ENCODE data around the gene SEC16A. TPM values are rescaled to one million over a fixed set of nuclear protein-coding genes. Genes with fewer than 3 reads are reported as not detected.

SEC16A gene
- total RNA-seq, 5 donors from 2014 or later (not counting 1 experiment from before 2014, with no cell fraction given), result 76.3 to 99.0 (median 92.4) TPM

DNA sequence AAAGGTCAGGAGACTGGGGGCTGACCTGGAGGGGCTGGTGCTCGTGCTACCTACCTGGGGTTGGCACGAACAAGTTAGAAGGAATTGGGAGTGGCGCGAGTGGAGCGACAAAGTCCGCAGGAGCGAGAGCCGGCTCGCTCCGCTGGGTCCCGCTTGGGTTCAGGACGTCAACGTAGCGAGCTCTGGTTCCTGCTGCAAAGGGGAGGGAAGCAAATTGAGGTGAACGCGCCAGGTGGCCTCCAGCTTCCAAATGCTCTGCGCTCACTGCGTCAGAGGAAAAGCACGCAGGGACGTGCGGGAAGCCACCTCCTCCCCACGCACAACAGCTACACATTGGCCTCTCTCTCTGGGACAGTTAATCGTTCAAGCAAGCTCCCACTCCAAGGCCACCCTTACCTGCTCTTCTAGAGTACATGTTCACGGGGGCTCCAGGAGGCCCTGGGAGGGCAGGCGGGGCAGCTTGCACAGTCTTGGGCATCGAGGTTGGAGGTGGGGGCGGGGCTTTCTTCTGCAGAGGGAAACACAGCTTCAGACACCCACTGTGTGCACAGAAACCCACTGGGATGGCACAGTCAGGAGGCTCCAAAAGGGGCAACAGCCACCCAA is 35.6 kb downstream of the SEC16A start:
- no peak overlapping the region for H3K27ac Mint-ChIP-seq
- no peak for DNase-seq
- peaks cover 48% of the 10 kb centered on the region for H3K36me3 Mint-ChIP-seq
- ChIA-PET CTCF (no interaction called here), POLR2A (no interaction called here)
- H3K4me1 Mint-ChIP-seq, result peaks cover 0 to 4% (median 0%) of the 10 kb centered on the region in 3 donors
- H3K4me3 ChIP-seq (ENCODE audit: control insufficient read depth in 1 of 2, extremely low read depth in 1 of 2, low read length in 1 of 2), result no peak overlapping the region
- no peaks in the 10 kb centered on the region for H3K4me1 ChIP-seq (ENCODE audit: control insufficient read depth in 1 of 2, extremely low read depth in 1 of 2, insufficient read depth in 2 of 2, low read length in 2 of 2)
- WGBS (ENCODE audit: insufficient coverage), result 98% methylated on average over 17 of the region's 27 CpGs
- no peaks in the 10 kb centered on the region for H3K27me3 Mint-ChIP-seq
- no peak overlapping the region for H3K27ac ChIP-seq (ENCODE audit: low read length)
- H3K36me3 ChIP-seq (ENCODE audit: control insufficient read depth in 2 of 2, extremely low read depth in 1 of 2, insufficient read depth in 1 of 2, low read length in 1 of 2), result peaks cover 37 to 79% of the 10 kb centered on the region in 2 donors
- H3K4me3 Mint-ChIP-seq, result no peak overlapping the region
- H3K9me3 Mint-ChIP-seq, result no peaks in the 10 kb centered on the region
- no peaks in the 10 kb centered on the region for H3K27me3 ChIP-seq (replicated peaks in 1 of 2; ENCODE audit: control insufficient read depth in 2 of 2, extremely low read depth in 1 of 2, insufficient read depth in 2 of 2, low read length in 1 of 2)
- H3K9me3 ChIP-seq, result no peaks in the 10 kb centered on the region
- no peak for ATAC-seq (replicated peaks in 1 of 4)

DNA sequence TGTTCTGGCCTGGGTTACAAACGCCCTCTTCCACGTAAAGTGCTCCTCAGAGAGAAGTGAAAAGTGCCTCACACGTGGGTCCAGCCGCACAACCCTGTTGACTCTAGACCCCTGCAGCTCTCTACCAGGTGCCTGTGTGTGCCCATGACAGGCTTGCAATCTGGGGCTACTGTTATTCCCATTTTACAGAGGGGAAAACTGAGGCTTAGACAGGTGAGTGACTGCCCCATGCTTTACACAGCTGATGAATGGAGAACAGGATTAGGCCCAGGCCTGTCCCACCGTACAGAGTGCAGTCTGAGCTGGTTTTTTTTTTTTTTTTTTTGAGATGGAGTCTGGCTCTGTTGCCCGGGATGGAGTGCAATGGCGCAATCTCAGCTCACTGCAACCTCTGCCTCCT is 37.0 kb downstream of the SEC16A start:
- ATAC-seq (replicated peaks in 1 of 4) (no peak), DNase-seq (no peak)
- H3K4me3 ChIP-seq (ENCODE audit: control insufficient read depth in 1 of 2, extremely low read depth in 1 of 2, low read length in 1 of 2), result no peak overlapping the region
- Mint-ChIP-seq H3K9me3 (no peaks in the 10 kb centered on the region), H3K4me1 (peaks cover 0 to 4% (median 2%) of the 10 kb centered on the region in 3 donors), H3K27ac (no peak overlapping the region), H3K27me3 (no peaks in the 10 kb centered on the region), H3K36me3 (peaks cover 47% of the 10 kb centered on the region), H3K4me3 (no peak overlapping the region)
- WGBS (ENCODE audit: insufficient coverage), result 97% methylated on average over 4 of the region's 7 CpGs
- no peak overlapping the region for H3K27ac ChIP-seq (ENCODE audit: low read length)
- no peaks in the 10 kb centered on the region for H3K4me1 ChIP-seq (ENCODE audit: control insufficient read depth in 1 of 2, extremely low read depth in 1 of 2, insufficient read depth in 2 of 2, low read length in 2 of 2)
- POLR2A ChIA-PET, result no interaction called here
- CTCF ChIA-PET, result interaction anchor here in 1 of 2 donors (0.5 kb wide), 1 partner anchor 24 kb away, joined by 4 read pairs; no protein-coding TSS in a partner anchor
- H3K36me3 ChIP-seq (ENCODE audit: control insufficient read depth in 2 of 2, extremely low read depth in 1 of 2, insufficient read depth in 1 of 2, low read length in 1 of 2), result peaks cover 37 to 79% of the 10 kb centered on the region in 2 donors
- no peaks in the 10 kb centered on the region for H3K27me3 ChIP-seq (replicated peaks in 1 of 2; ENCODE audit: control insufficient read depth in 2 of 2, extremely low read depth in 1 of 2, insufficient read depth in 2 of 2, low read length in 1 of 2)
- H3K9me3 ChIP-seq, result no peaks in the 10 kb centered on the region

DNA sequence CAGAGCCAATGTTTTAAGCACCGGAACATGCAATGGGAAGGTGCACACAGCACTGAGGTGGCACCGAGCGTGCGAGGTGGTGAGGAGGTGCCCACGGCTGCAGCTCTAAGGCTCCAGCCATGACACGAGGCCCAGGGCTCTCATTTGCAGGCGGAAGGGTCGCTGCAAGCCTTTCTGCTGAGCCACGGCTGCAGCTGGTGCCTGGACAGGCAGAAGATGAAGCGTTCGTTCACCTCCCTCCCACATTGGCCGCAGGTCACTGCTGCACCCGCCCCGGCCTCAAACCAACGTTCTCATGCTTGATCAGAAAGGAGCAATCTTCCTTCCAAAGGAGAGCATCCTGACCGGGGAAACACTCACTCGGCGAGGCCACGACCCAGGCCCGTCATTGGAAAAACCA is 38.7 kb downstream of the SEC16A start:
- H3K27ac ChIP-seq (ENCODE audit: low read length), result no peak overlapping the region
- Mint-ChIP-seq H3K4me1 (peaks cover 0 to 4% (median 2%) of the 10 kb centered on the region in 3 donors), H3K27ac (no peak overlapping the region), H3K27me3 (no peaks in the 10 kb centered on the region), H3K9me3 (no peaks in the 10 kb centered on the region), H3K36me3 (peaks cover 39% of the 10 kb centered on the region), H3K4me3 (no peak overlapping the region)
- 94% methylated on average over 19 of the region's 20 CpGs for WGBS (ENCODE audit: insufficient coverage)
- no peak overlapping the region for H3K4me3 ChIP-seq (ENCODE audit: control insufficient read depth in 1 of 2, extremely low read depth in 1 of 2, low read length in 1 of 2)
- peaks cover 0 to 5% of the 10 kb centered on the region in 2 experiments for H3K4me1 ChIP-seq (ENCODE audit: control insufficient read depth in 1 of 2, extremely low read depth in 1 of 2, insufficient read depth in 2 of 2, low read length in 2 of 2)
- ChIA-PET CTCF (no interaction called here), POLR2A (interaction anchor here in 1 of 2 donors (0.6 kb wide), 2 partner anchors 95 to 1054 kb away, joined by 3 read pairs; no protein-coding TSS in a partner anchor)
- DNase-seq, result no peak
- ATAC-seq (replicated peaks in 1 of 4), result no peak
- no peaks in the 10 kb centered on the region for H3K9me3 ChIP-seq
- H3K27me3 ChIP-seq (replicated peaks in 1 of 2; ENCODE audit: control insufficient read depth in 2 of 2, extremely low read depth in 1 of 2, insufficient read depth in 2 of 2, low read length in 1 of 2), result no peaks in the 10 kb centered on the region
- peaks cover 37 to 67% of the 10 kb centered on the region in 2 donors for H3K36me3 ChIP-seq (ENCODE audit: control insufficient read depth in 2 of 2, extremely low read depth in 1 of 2, insufficient read depth in 1 of 2, low read length in 1 of 2)

DNA sequence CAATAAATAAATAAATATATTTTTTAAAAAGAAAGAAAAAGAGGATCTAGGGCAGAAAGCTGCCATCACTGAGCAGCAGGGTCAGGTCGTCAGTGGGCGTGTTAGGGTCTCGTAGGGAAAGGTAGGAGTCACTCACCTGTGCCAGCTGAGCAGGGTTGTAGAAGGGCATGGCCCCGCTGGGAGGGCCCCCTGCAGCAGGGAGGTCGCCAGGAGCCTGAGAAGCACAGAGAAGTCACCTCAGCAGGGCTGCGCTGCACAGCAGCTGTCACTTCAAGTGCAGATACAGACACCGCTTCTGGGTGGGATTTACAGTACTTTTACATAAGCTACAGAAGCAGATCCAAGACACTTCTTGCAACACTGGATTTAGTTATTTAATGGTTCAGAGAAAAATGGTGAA is 39.2 kb downstream of the SEC16A start:
- WGBS (ENCODE audit: insufficient coverage), result 100% methylated on average over 3 of the region's 7 CpGs
- Mint-ChIP-seq H3K9me3 (no peaks in the 10 kb centered on the region), H3K27me3 (no peaks in the 10 kb centered on the region), H3K27ac (no peak overlapping the region), H3K4me3 (no peak overlapping the region), H3K4me1 (peaks cover 0 to 4% (median 2%) of the 10 kb centered on the region in 3 donors), H3K36me3 (peaks cover 39% of the 10 kb centered on the region)
- DNase-seq (no peak), ATAC-seq (replicated peaks in 1 of 4) (no peak)
- ChIA-PET POLR2A (interaction anchor here in 1 of 2 donors (0.6 kb wide), 1 partner anchor 96 kb away, joined by 3 read pairs; no protein-coding TSS in a partner anchor), CTCF (no interaction called here)
- Histone ChIP-seq H3K4me1 (ENCODE audit: control insufficient read depth in 1 of 2, extremely low read depth in 1 of 2, insufficient read depth in 2 of 2, low read length in 2 of 2) (peaks cover 0 to 8% of the 10 kb centered on the region in 2 experiments), H3K9me3 (no peaks in the 10 kb centered on the region), H3K4me3 (ENCODE audit: control insufficient read depth in 1 of 2, extremely low read depth in 1 of 2, low read length in 1 of 2) (no peak overlapping the region), H3K36me3 (ENCODE audit: control insufficient read depth in 2 of 2, extremely low read depth in 1 of 2, insufficient read depth in 1 of 2, low read length in 1 of 2) (peaks cover 34 to 67% of the 10 kb centered on the region in 2 donors), H3K27ac (ENCODE audit: low read length) (no peak overlapping the region), H3K27me3 (replicated peaks in 1 of 2; ENCODE audit: control insufficient read depth in 2 of 2, extremely low read depth in 1 of 2, insufficient read depth in 2 of 2, low read length in 1 of 2) (no peaks in the 10 kb centered on the region)

DNA sequence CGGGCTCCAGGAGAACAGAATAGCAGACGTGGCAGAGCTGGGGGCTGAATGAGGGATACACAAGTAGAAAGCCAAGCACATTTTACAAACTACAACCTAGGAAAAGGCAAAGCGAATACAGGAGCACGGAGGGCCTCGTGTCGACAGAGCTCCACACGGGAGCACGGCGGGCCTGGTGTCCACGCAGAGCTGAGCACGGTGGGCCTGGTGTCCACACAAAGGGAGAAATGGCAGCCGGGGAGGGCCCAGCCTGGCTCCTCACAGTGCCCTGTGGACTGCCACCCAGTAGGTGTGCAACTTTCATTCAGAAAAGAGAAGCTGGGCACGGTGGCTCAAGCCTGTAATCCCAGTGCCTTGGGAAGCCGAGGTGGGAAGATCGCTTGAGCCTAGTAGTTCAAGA is 39.8 kb downstream of the SEC16A start:
- 97% methylated on average over 11 of the region's 15 CpGs for WGBS (ENCODE audit: insufficient coverage)
- no peak overlapping the region for H3K27ac Mint-ChIP-seq
- no peak overlapping the region for H3K27ac ChIP-seq (ENCODE audit: low read length)
- peaks cover 33 to 66% of the 10 kb centered on the region in 2 donors for H3K36me3 ChIP-seq (ENCODE audit: control insufficient read depth in 2 of 2, extremely low read depth in 1 of 2, insufficient read depth in 1 of 2, low read length in 1 of 2)
- H3K27me3 ChIP-seq (replicated peaks in 1 of 2; ENCODE audit: control insufficient read depth in 2 of 2, extremely low read depth in 1 of 2, insufficient read depth in 2 of 2, low read length in 1 of 2), result no peaks in the 10 kb centered on the region
- ATAC-seq (replicated peaks in 1 of 4) (no peak), DNase-seq (no peak)
- peaks cover 4 to 5% (median 5%) of the 10 kb centered on the region in 3 donors for H3K4me1 Mint-ChIP-seq
- peaks cover 39% of the 10 kb centered on the region for H3K36me3 Mint-ChIP-seq
- H3K27me3 Mint-ChIP-seq, result no peaks in the 10 kb centered on the region
- ChIA-PET CTCF (no interaction called here), POLR2A (interaction anchor here in 1 of 2 donors (0.6 kb wide), 1 partner anchor 28 kb away, joined by 5 read pairs; no protein-coding TSS in a partner anchor)
- H3K4me3 ChIP-seq (ENCODE audit: control insufficient read depth in 1 of 2, extremely low read depth in 1 of 2, low read length in 1 of 2), result no peak overlapping the region
- no peak overlapping the region for H3K4me3 Mint-ChIP-seq
- no peaks in the 10 kb centered on the region for H3K9me3 ChIP-seq
- H3K9me3 Mint-ChIP-seq, result no peaks in the 10 kb centered on the region
- peaks cover 0 to 14% of the 10 kb centered on the region in 2 experiments for H3K4me1 ChIP-seq (ENCODE audit: control insufficient read depth in 1 of 2, extremely low read depth in 1 of 2, insufficient read depth in 2 of 2, low read length in 2 of 2)

DNA sequence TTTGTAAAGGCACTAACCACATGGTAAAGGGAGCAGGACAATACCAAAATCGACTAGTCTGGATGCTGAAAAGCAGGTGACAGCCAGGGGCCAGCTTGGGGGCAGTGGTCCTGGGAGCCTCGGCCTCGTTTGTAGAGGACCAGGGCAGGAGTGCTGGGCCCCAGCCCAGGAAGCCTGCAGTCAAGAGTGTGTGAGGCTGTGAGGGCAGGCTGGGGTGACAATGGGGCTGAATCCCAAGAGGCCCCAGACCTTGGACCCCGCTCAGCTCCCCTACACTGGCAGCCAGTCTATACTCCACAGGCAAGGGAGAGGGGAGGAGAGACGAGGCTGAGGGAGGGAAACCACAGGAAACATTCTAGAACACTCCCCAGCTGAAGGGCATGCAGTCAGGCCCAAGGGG is 40.6 kb downstream of the SEC16A start:
- no peaks in the 10 kb centered on the region for H3K27me3 ChIP-seq (replicated peaks in 1 of 2; ENCODE audit: control insufficient read depth in 2 of 2, extremely low read depth in 1 of 2, insufficient read depth in 2 of 2, low read length in 1 of 2)
- H3K4me3 ChIP-seq (ENCODE audit: control insufficient read depth in 1 of 2, extremely low read depth in 1 of 2, low read length in 1 of 2), result no peak overlapping the region
- H3K4me3 Mint-ChIP-seq, result no peak overlapping the region
- peaks cover 27 to 57% of the 10 kb centered on the region in 2 donors for H3K36me3 ChIP-seq (ENCODE audit: control insufficient read depth in 2 of 2, extremely low read depth in 1 of 2, insufficient read depth in 1 of 2, low read length in 1 of 2)
- H3K4me1 ChIP-seq (ENCODE audit: control insufficient read depth in 1 of 2, extremely low read depth in 1 of 2, insufficient read depth in 2 of 2, low read length in 2 of 2), result peaks cover 0 to 22% of the 10 kb centered on the region in 2 experiments
- H3K27ac Mint-ChIP-seq, result no peak overlapping the region
- H3K27me3 Mint-ChIP-seq, result no peaks in the 10 kb centered on the region
- ATAC-seq (replicated peaks in 1 of 4) (no peak), DNase-seq (no peak)
- no peaks in the 10 kb centered on the region for H3K9me3 ChIP-seq
- 91% methylated on average over 3 of the region's 5 CpGs for WGBS (ENCODE audit: insufficient coverage)
- no peak overlapping the region for H3K27ac ChIP-seq (ENCODE audit: low read length)
- H3K9me3 Mint-ChIP-seq, result no peaks in the 10 kb centered on the region
- CTCF ChIA-PET, result no interaction called here
- POLR2A ChIA-PET, result no interaction called here
- peaks cover 12 to 14% (median 13%) of the 10 kb centered on the region in 3 donors for H3K4me1 Mint-ChIP-seq
- peaks cover 31% of the 10 kb centered on the region for H3K36me3 Mint-ChIP-seq
